ENCODE measurements around the gene CDKN2B-AS1. TPM values are rescaled to one million over a fixed set of nuclear protein-coding genes. Genes with fewer than 3 reads are reported as not detected.

Gene CDKN2B-AS1
- total RNA-seq, 2 experiments from 2014 or later = 4.4 to 5.6 TPM

GRCh38 chr9:21969951-21970799 is 24.4 kb upstream of the CDKN2B-AS1 start:
- Mint-ChIP-seq H3K4me3 (peak overlapping the region; percentile 16), H3K27ac (peak overlapping the region; percentile 34), H3K9me3 (peaks cover 7% of the 10 kb centered on the region), H3K27me3 (peaks cover 93% of the 10 kb centered on the region), H3K4me1 (peaks cover 38% of the 10 kb centered on the region), H3K36me3 (ENCODE audit: low read depth) (peaks cover 25% of the 10 kb centered on the region)
- DNase-seq = no peak
- POLR2A ChIA-PET = no interaction called here
- CTCF ChIA-PET = interaction anchor here (0.6 to 4.2 kb wide), 3 partner anchors 13 to 626 kb away, joined by 3 to 19 read pairs (median 5); partner anchors contain the start of gene CDKN2B

GRCh38 chr9:21970800-21971640 is 23.6 kb upstream of the CDKN2B-AS1 start:
- ChIA-PET POLR2A (no interaction called here), CTCF (interaction anchor here (0.9 to 4.2 kb wide), 3 partner anchors 12 to 37 kb away, joined by 3 to 19 read pairs (median 5); partner anchors contain the start of gene CDKN2B)
- Mint-ChIP-seq H3K27me3 (peaks cover 93% of the 10 kb centered on the region), H3K4me3 (peak overlapping the region; percentile 16), H3K4me1 (peaks cover 34% of the 10 kb centered on the region), H3K27ac (no peak overlapping the region), H3K9me3 (peaks cover 7% of the 10 kb centered on the region), H3K36me3 (ENCODE audit: low read depth) (peaks cover 20% of the 10 kb centered on the region)
- no peak for DNase-seq

- POLR2A ChIA-PET = no interaction called here
- H3K9me3 Mint-ChIP-seq = peaks cover 7% of the 10 kb centered on the region
Observed at GRCh38 chr9:21972361-21972760, 22.2 kb upstream of the CDKN2B-AS1 start.

GRCh38 chr9:21974343-21974721 is 20.3 kb upstream of the CDKN2B-AS1 start:
- Mint-ChIP-seq H3K4me3 (peak overlapping the region; percentile 66), H3K27me3 (peaks cover 92% of the 10 kb centered on the region), H3K36me3 (ENCODE audit: low read depth) (peaks cover 8% of the 10 kb centered on the region), H3K4me1 (peaks cover 23% of the 10 kb centered on the region), H3K9me3 (peaks cover under 1% of the 10 kb centered on the region), H3K27ac (peak overlapping the region; percentile 58)
- CTCF ChIA-PET = interaction anchor here (0.9 kb wide), 1 partner anchor 35 kb away, joined by 3 read pairs; the partner anchor contains the start of gene CDKN2B
- DNase-seq = no peak
- POLR2A ChIA-PET = no interaction called here

More at GRCh38 chr9:21972361-21972760, 22.2 kb upstream of the CDKN2B-AS1 start:
- Mint-ChIP-seq H3K27me3 (peaks cover 94% of the 10 kb centered on the region), H3K36me3 (ENCODE audit: low read depth) (peaks cover 14% of the 10 kb centered on the region), H3K27ac (no peak overlapping the region), H3K4me3 (no peak overlapping the region), H3K4me1 (peaks cover 29% of the 10 kb centered on the region)
- no peak for DNase-seq
- CTCF ChIA-PET = interaction anchor here (0.8 to 4.2 kb wide), 2 partner anchors 11 to 36 kb away, joined by 3 to 19 read pairs; partner anchors contain the start of gene CDKN2B

- CTCF ChIA-PET = no interaction called here
- no peak overlapping the region for H3K27ac Mint-ChIP-seq
Observed at GRCh38 chr9:21974722-21975409, 19.7 kb upstream of the CDKN2B-AS1 start.

GRCh38 chr9:21976334-21976875 is 18.2 kb upstream of the CDKN2B-AS1 start:
- H3K27me3 Mint-ChIP-seq = peaks cover 89% of the 10 kb centered on the region
- H3K4me3 Mint-ChIP-seq = no peak overlapping the region
- no peak overlapping the region for H3K27ac Mint-ChIP-seq
- POLR2A ChIA-PET = no interaction called here
- no peak for DNase-seq
- no peaks in the 10 kb centered on the region for H3K36me3 Mint-ChIP-seq (ENCODE audit: low read depth)
- CTCF ChIA-PET = interaction anchor here (0.6 to 2.1 kb wide), 3 partner anchors 7 to 31 kb away, joined by 3 to 16 read pairs (median 4); no protein-coding TSS in a partner anchor
- H3K9me3 Mint-ChIP-seq = no peaks in the 10 kb centered on the region
- peaks cover 18% of the 10 kb centered on the region for H3K4me1 Mint-ChIP-seq

More at GRCh38 chr9:21974722-21975409, 19.7 kb upstream of the CDKN2B-AS1 start:
- H3K4me1 Mint-ChIP-seq = peaks cover 23% of the 10 kb centered on the region
- DNase-seq = peak; percentile 40
- H3K27me3 Mint-ChIP-seq = peaks cover 92% of the 10 kb centered on the region
- H3K9me3 Mint-ChIP-seq = no peaks in the 10 kb centered on the region
- peak overlapping the region; percentile 66 for H3K4me3 Mint-ChIP-seq
- POLR2A ChIA-PET = no interaction called here
- peaks cover 8% of the 10 kb centered on the region for H3K36me3 Mint-ChIP-seq (ENCODE audit: low read depth)

- no peak overlapping the region for H3K27ac Mint-ChIP-seq
Observed at GRCh38 chr9:21982391-21982790, 12.2 kb upstream of the CDKN2B-AS1 start.

GRCh38 chr9:21982861-21983560 is 11.6 kb upstream of the CDKN2B-AS1 start:
- H3K27me3 Mint-ChIP-seq = peaks cover 78% of the 10 kb centered on the region
- no peak for DNase-seq
- peaks cover 6% of the 10 kb centered on the region for H3K4me1 Mint-ChIP-seq
- no peaks in the 10 kb centered on the region for H3K36me3 Mint-ChIP-seq (ENCODE audit: low read depth)
- no peak overlapping the region for H3K27ac Mint-ChIP-seq
- H3K9me3 Mint-ChIP-seq = no peaks in the 10 kb centered on the region
- H3K4me3 Mint-ChIP-seq = no peak overlapping the region
- ChIA-PET CTCF (interaction anchor here (0.7 to 1.7 kb wide), 7 partner anchors 7 to 171 kb away, joined by 3 to 5 read pairs (median 3); no protein-coding TSS in a partner anchor), POLR2A (no interaction called here)

More at GRCh38 chr9:21982391-21982790, 12.2 kb upstream of the CDKN2B-AS1 start:
- no peaks in the 10 kb centered on the region for H3K36me3 Mint-ChIP-seq (ENCODE audit: low read depth)
- H3K9me3 Mint-ChIP-seq = no peaks in the 10 kb centered on the region
- ChIA-PET POLR2A (no interaction called here), CTCF (interaction anchor here (0.7 to 1.3 kb wide), 2 partner anchors 15 to 170 kb away, joined by 3 to 4 read pairs; no protein-coding TSS in a partner anchor)
- peaks cover 79% of the 10 kb centered on the region for H3K27me3 Mint-ChIP-seq
- no peak overlapping the region for H3K4me3 Mint-ChIP-seq
- DNase-seq = no peak
- H3K4me1 Mint-ChIP-seq = peaks cover 5% of the 10 kb centered on the region

- no peak overlapping the region for H3K4me3 Mint-ChIP-seq
- ChIA-PET CTCF (interaction anchor here (0.7 to 1.7 kb wide), 6 partner anchors 8 to 65 kb away, joined by 3 to 5 read pairs (median 3); no protein-coding TSS in a partner anchor), POLR2A (no interaction called here)
- DNase-seq = no peak
- no peak overlapping the region for H3K27ac Mint-ChIP-seq
- H3K4me1 Mint-ChIP-seq = peaks cover 6% of the 10 kb centered on the region
- no peaks in the 10 kb centered on the region for H3K9me3 Mint-ChIP-seq
- H3K36me3 Mint-ChIP-seq (ENCODE audit: low read depth) = no peaks in the 10 kb centered on the region
- peaks cover 79% of the 10 kb centered on the region for H3K27me3 Mint-ChIP-seq
Observed at GRCh38 chr9:21983561-21983935, 11.0 kb upstream of the CDKN2B-AS1 start.

- H3K27me3 Mint-ChIP-seq = peaks cover 79% of the 10 kb centered on the region
- no peaks in the 10 kb centered on the region for H3K9me3 Mint-ChIP-seq
- DNase-seq = no peak
- H3K36me3 Mint-ChIP-seq (ENCODE audit: low read depth) = peaks cover 4% of the 10 kb centered on the region
- H3K4me1 Mint-ChIP-seq = peaks cover 6% of the 10 kb centered on the region
- no peak overlapping the region for H3K27ac Mint-ChIP-seq
- ChIA-PET POLR2A (no interaction called here), CTCF (interaction anchor here (1.5 to 1.7 kb wide), 2 partner anchors 8 to 24 kb away, joined by 3 to 5 read pairs; no protein-coding TSS in a partner anchor)
- no peak overlapping the region for H3K4me3 Mint-ChIP-seq
Observed at GRCh38 chr9:21984101-21984500, 10.5 kb upstream of the CDKN2B-AS1 start.

- CTCF ChIA-PET = interaction anchor here (1.0 to 1.8 kb wide), 3 partner anchors 8 to 54 kb away, joined by 3 to 14 read pairs (median 3); no protein-coding TSS in a partner anchor
- Mint-ChIP-seq H3K4me3 (no peak overlapping the region), H3K4me1 (peaks cover 12% of the 10 kb centered on the region), H3K27me3 (peaks cover 80% of the 10 kb centered on the region), H3K36me3 (ENCODE audit: low read depth) (peaks cover 16% of the 10 kb centered on the region), H3K27ac (no peak overlapping the region), H3K9me3 (peaks cover 7% of the 10 kb centered on the region)
- POLR2A ChIA-PET = no interaction called here
- no peak for DNase-seq
Observed at GRCh38 chr9:21985964-21986667, 8.5 kb upstream of the CDKN2B-AS1 start.

Data from activated CD4-positive, alpha-beta T cell treated with anti-CD3 and anti-CD28 coated beads, Interleukin-2, amount 10 ng/mL, durations not matched to agents 7 days and 5 days (primary cell).